Common myeloid progenitor, CD34-positive (primary cell): ENCODE data around the gene TRMT1. TPM values are rescaled to one million over a fixed set of nuclear protein-coding genes. Genes with fewer than 3 reads are reported as not detected.
A peak's percentile ranks its signal among the peaks of the same experiment; 100 is the strongest.
"Not testable (repeated sequence)": the region's sequence is repeated elsewhere in the genome, so short reads cannot be mapped to it uniquely, and the experiment has no call there.

ENCODE experiments used
- CTCF ChIA-PET: fragments of 350-600 bp; sonication (Branson Sonifier 250); formaldehyde crosslinking; loops from one replicate; lab custom pipeline; 2021; ENCODE audit warnings: antibody characterized with exemption; lab: Charles Lee
- POLR2A ChIA-PET: fragments of 350-600 bp; sonication (Branson Sonifier 250); formaldehyde crosslinking; loops from one replicate; lab custom pipeline; 2021; ENCODE audit warnings: antibody characterized with exemption; lab: Charles Lee
- DNase-seq, 3 donors: peaks; one replicate each; pipeline versions ENCODE4 v3.0.0 to v3.0.0-alpha.2; 2013
- H3K27ac ChIP-seq, 2 experiments: 1 replicate in 1 of 2; 2 replicates in 1 of 2; pipeline ENCODE4 v1.7.0; 2013; ENCODE audit warnings: inconsistent platforms in 2 of 2, low read length in 2 of 2, mild to moderate bottlenecking in 2 of 2, low read depth in 1 of 2, moderate library complexity in 1 of 2; ENCODE audit not compliant: severe bottlenecking in 2 of 2, insufficient read depth in 1 of 2, poor library complexity in 1 of 2
- H3K27me3 ChIP-seq, 5 experiments: replicated peaks in 2 of 5; 1 replicate in 3 of 5; 2 replicates in 2 of 5; pipeline versions ENCODE4 v1.6.1 to v1.7.0; 2013; ENCODE audit warnings: low read length in 4 of 5, mild to moderate bottlenecking in 2 of 5, moderate library complexity in 2 of 5, inconsistent platforms in 1 of 5; ENCODE audit not compliant: insufficient read depth in 5 of 5, control insufficient read depth in 4 of 5
- H3K36me3 ChIP-seq, 4 experiments: 1 replicate in 2 of 4; 2 replicates in 2 of 4; pipeline versions ENCODE4 v1.6.1 to v1.7.0; 2013; ENCODE audit warnings: low read length in 3 of 4, control low read depth in 1 of 4, mild to moderate bottlenecking in 1 of 4; ENCODE audit not compliant: control insufficient read depth in 4 of 4, insufficient read depth in 4 of 4
- H3K4me1 ChIP-seq, 4 experiments: 1 replicate in 3 of 4; 2 replicates in 1 of 4; pipeline versions ENCODE4 v1.6.1 to v1.7.1; 2013; ENCODE audit warnings: low read length in 3 of 4, mild to moderate bottlenecking in 3 of 4, control low read depth in 1 of 4, inconsistent platforms in 1 of 4, moderate library complexity in 1 of 4; ENCODE audit not compliant: control insufficient read depth in 4 of 4, insufficient read depth in 4 of 4; ENCODE audit errors: control extremely low read depth in 1 of 4
- H3K4me3 ChIP-seq, 7 experiments: 1 replicate in 4 of 7; 2 replicates in 3 of 7; pipeline versions ENCODE4 v1.5.1 to v1.7.0; 2013; ENCODE audit warnings: mild to moderate bottlenecking in 7 of 7, low read length in 6 of 7, moderate library complexity in 6 of 7, inconsistent platforms in 2 of 7, low read depth in 2 of 7, control low read depth in 1 of 7; ENCODE audit not compliant: insufficient read depth in 4 of 7, control insufficient read depth in 1 of 7; ENCODE audit errors: extremely low read depth in 1 of 7
- H3K9me3 ChIP-seq, 5 experiments: 1 replicate in 4 of 5; 2 replicates in 1 of 5; pipeline versions ENCODE4 v1.6.1 to v1.7.1; 2013; ENCODE audit warnings: low read length in 4 of 5, mild to moderate bottlenecking in 2 of 5, inconsistent platforms in 1 of 5, low read depth in 1 of 5, moderate library complexity in 1 of 5; ENCODE audit not compliant: control insufficient read depth in 4 of 5, insufficient read depth in 2 of 5; ENCODE audit errors: control extremely low read depth in 1 of 5
- WGBS: methylation state at CpG from one replicate; pipeline ENCODE4 v1.1.5; 2013; ENCODE audit not compliant: insufficient coverage; 5-methylcytosine and 5-hydroxymethylcytosine counted together
- polyA plus RNA-seq: library from polyadenylated mRNA; unstranded; fragments of 120-200 nt; gene quantifications from one replicate; pipeline ENCODE4 v1.2.1, GENCODE V29; 2013

The TRMT1 gene
- polyA plus RNA-seq = 42.8 TPM

DNA sequence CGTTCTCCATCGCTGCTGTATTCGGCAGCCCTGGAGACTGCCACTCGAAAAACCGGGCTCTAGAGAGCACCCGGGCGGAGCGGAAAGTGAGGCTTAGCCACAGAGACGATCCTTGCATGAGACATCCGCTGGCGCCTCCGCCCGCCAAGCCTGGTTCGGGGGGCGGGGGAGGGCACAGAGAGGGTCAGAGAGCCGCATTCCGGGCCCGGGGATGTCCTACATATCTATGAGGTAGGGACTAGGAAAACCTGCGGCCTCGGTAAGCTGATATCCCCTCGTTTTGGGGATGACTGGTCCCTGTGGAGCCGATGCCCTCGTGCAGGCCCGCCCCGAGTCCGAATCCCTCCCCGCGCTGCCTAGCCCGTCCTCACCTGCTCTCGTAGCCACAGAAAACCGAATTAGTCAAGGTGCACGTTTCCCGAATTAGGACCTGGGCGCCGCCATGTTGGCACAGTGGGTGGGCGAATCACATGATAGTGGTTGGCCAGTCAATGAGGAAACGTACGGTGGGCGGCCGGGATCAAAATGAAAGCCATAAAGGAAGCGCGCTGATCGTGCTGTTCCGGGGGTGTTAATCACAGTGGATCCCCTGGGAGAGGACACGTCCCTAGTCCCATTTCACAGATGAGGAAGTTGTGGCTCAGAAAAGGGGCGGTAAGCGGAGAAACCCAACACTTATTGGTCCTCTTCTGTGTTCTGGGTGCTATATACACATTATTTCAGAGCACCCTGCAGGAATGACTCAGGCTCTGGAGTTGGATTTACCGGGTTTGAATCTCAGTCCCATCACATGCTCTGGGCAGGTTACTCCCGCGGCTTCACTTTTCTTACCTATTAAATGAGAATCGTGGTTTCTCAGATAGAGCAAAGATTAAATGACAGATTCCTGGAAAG lies at the start of gene TRMT1:
Gene TRMT1 (minus strand): TSS at position 459 of the 894 bp plus-strand sequence. CDS start 341 bp downstream, at position 118.
- Histone ChIP-seq H3K4me1 (peaks cover 0 to 46% (median 36%) of the 10 kb centered on the region in 4 experiments), H3K27ac (peak within 1 kb of the TSS; percentile 61 to 83), H3K27me3 (no peaks in the 10 kb centered on the region), H3K36me3 (peaks cover 3 to 34% (median 18%) of the 10 kb centered on the region in 4 experiments), H3K9me3 (no peaks in the 10 kb centered on the region), H3K4me3 (peak within 1 kb of the TSS; percentile 83 to 97 (median 95))
- peak; percentile 92 to 97 (median 96) for DNase-seq
- CTCF ChIA-PET = interaction anchor here (1.7 to 4.2 kb wide), 3 partner anchors 11 to 16 kb away, joined by 6 to 25 read pairs (median 8); no protein-coding TSS in a partner anchor
- POLR2A ChIA-PET = interaction anchor here (1.3 kb wide), 1 partner anchor 16 kb away, joined by 5 read pairs; no protein-coding TSS in a partner anchor
- under 1% methylated on average over 49 of the region's 51 CpGs for WGBS

DNA sequence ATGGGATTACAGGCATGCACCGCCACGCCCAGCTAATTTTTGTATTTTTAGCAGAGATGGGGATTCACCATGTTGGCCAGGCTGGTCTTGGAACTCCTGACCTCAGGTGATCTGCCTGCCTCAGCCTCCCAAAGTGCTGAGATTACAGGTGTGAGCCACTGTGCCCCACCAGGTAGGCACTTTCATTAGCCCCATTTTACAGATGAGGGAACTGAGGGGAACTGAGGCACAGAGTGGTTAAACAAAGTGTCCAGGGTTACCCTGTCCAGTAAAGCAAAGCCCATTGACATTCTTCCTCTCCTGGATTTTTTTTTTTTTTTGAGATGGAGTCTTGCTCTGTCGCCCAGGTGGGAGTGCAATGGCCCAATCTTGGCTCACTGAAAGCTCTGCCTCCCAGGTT lies 49.6 kb upstream of the TRMT1 start:
- H3K27ac ChIP-seq, H3K27me3 ChIP-seq, H3K9me3 ChIP-seq, H3K36me3 ChIP-seq, DNase-seq, H3K4me3 ChIP-seq: not testable (repeated sequence)
- ChIA-PET POLR2A (interaction anchor here (6.5 kb wide), 1 partner anchor 11 kb away, joined by 95 read pairs; no protein-coding TSS in a partner anchor), CTCF (interaction anchor here (1.9 to 6.1 kb wide), 2 partner anchors 10 to 16 kb away, joined by 6 to 32 read pairs; no protein-coding TSS in a partner anchor)
- 100% methylated on average over 3 of the region's 3 CpGs for WGBS
- peaks cover 14 to 82% (median 69%) of the 10 kb centered on the region in 4 experiments for H3K4me1 ChIP-seq

GRCh38 chr19:13165162-13165997 lies 48.8 kb upstream of the TRMT1 start:
- no peaks in the 10 kb centered on the region for H3K36me3 ChIP-seq
- CTCF ChIA-PET = interaction anchor here (1.9 to 6.1 kb wide), 4 partner anchors 9 to 17 kb away, joined by 4 to 32 read pairs (median 5); partner anchors contain the start of genes IER2 and STX10
- H3K4me1 ChIP-seq = peaks cover 14 to 86% (median 71%) of the 10 kb centered on the region in 4 experiments
- POLR2A ChIA-PET = interaction anchor here (2.2 to 6.5 kb wide), 3 partner anchors 10 to 61 kb away, joined by 9 to 95 read pairs (median 32); no protein-coding TSS in a partner anchor
- DNase-seq = no peak
- peak overlapping the region; percentile 15 to 83 for H3K27ac ChIP-seq
- H3K27me3 ChIP-seq = no peaks in the 10 kb centered on the region
- H3K9me3 ChIP-seq = no peaks in the 10 kb centered on the region
- H3K4me3 ChIP-seq = peak overlapping the region in 5 of 7 experiments; percentile 1 to 78 (median 29)
- 83% methylated on average over 19 of the region's 19 CpGs for WGBS

DNA sequence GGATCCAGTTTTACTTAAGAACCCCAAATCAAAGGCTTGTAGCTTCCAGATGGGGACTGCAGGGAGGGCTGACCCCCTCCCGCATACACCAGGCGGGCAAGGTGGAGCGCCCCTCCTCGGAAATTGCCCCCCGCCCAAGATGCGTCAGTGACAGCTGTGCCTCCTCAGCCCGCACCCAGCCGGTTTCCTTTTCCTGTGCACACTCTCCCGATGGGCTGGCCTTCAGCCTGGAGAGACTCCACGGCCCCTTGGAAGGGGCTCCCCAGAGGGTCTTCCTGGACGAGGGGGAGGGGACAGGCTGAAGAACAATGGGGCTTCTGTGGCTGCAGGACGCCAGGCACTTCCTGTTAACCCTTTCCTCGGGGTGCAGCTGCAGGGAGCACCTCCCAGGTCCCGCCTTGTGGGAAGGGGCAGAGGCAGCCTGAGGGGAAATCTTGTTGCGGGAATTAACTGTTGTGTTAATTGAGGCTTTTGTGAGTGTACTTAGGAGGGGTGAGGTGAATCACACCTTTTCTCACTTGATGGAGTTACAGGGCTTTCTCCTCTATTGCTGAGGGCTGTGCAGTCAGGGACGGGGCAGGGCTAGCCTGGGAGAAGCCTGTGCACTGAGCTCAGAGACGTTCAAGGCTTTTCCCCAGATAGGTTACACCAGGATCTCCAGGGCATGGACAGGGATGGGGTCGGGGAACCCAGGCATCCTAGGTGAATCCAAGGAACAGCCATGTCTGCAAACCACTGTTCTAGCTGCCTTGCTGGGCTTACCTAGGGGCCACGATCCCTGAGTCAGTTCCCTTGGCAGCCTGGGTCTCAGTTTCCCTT lies 48.0 kb upstream of the TRMT1 start:
- Histone ChIP-seq H3K27ac (peak overlapping the region; percentile 15 to 83), H3K36me3 (no peaks in the 10 kb centered on the region), H3K4me1 (peaks cover 14 to 82% (median 71%) of the 10 kb centered on the region in 4 experiments), H3K9me3 (no peaks in the 10 kb centered on the region), H3K4me3 (peak overlapping the region in 6 of 7 experiments; percentile 1 to 78 (median 32)), H3K27me3 (no peaks in the 10 kb centered on the region)
- WGBS = 9% methylated on average over 18 of the region's 19 CpGs
- DNase-seq = peak; percentile 77 to 96 (median 95)
- CTCF ChIA-PET = interaction anchor here (1.2 to 6.1 kb wide), 8 partner anchors 8 to 28 kb away, joined by 4 to 32 read pairs (median 6); partner anchors contain the start of genes IER2 and STX10
- POLR2A ChIA-PET = interaction anchor here (0.6 to 6.5 kb wide), 7 partner anchors 9 to 63 kb away, joined by 3 to 95 read pairs (median 5); partner anchors contain the start of genes IER2 and STX10

- no peaks in the 10 kb centered on the region for H3K9me3 ChIP-seq
- peak; percentile 54 to 80 (median 70) for DNase-seq
- H3K36me3 ChIP-seq = no peaks in the 10 kb centered on the region
- CTCF ChIA-PET = interaction anchor here (1.0 to 6.1 kb wide), 9 partner anchors 7 to 99 kb away, joined by 3 to 32 read pairs (median 5); partner anchors contain the start of genes IER2 and STX10
- POLR2A ChIA-PET = interaction anchor here (0.6 to 6.5 kb wide), 7 partner anchors 8 to 63 kb away, joined by 3 to 95 read pairs (median 5); partner anchors contain the start of genes IER2, NACC1 and STX10
- peak overlapping the region; percentile 58 to 83 for H3K27ac ChIP-seq
- H3K4me3 ChIP-seq = peak overlapping the region in 3 of 7 experiments; percentile 59 to 78 (median 70)
- H3K4me1 ChIP-seq = peaks cover 14 to 78% (median 70%) of the 10 kb centered on the region in 4 experiments
- 11% methylated on average over 7 of the region's 20 CpGs for WGBS
- no peaks in the 10 kb centered on the region for H3K27me3 ChIP-seq
Measured at GRCh38 chr19:13163609-13164342, 47.2 kb upstream of the TRMT1 start.
